K562 (cell line): ENCODE measurements around the gene GLRX. TPM values are rescaled to one million over a fixed set of nuclear protein-coding genes. Genes with fewer than 3 reads are reported as not detected.
A peak's percentile ranks its signal among the peaks of the same experiment; 100 is the strongest.

Experiments
- ASH1L ChIP-seq: fragments of 450-650 bp; IDR thresholded peaks from 2 replicates; pipeline ENCODE4 v1.6.1; 2018; ENCODE audit warnings: borderline replicate concordance, mild to moderate bottlenecking, low read depth; ENCODE audit not compliant: partially characterized antibody
- CBFA2T2 ChIP-seq: fragments of 450-650 bp; conservative IDR thresholded peaks from 2 replicates; pipeline ENCODE4 v1.6.1; 2017; ENCODE audit warnings: mild to moderate bottlenecking
- CREB3L1 ChIP-seq: fragments of 450-650 bp; IDR thresholded peaks from 2 replicates; pipeline ENCODE4 v1.6.1; 2014; ENCODE audit warnings: low read depth, mild to moderate bottlenecking, moderate library complexity, borderline replicate concordance
- HNRNPUL1 ChIP-seq: fragments of 200-400 bp; formaldehyde crosslinking; IDR thresholded peaks from 2 replicates; pipeline ENCODE4 v1.6.1; 2017; ENCODE audit warnings: low read length
- IRF1 ChIP-seq: sonication (generic); formaldehyde crosslinking; IDR thresholded peaks from 2 replicates; pipeline ENCODE4 v1.8.0; 2022; ENCODE audit warnings: missing genetic modification reagents, mild to moderate bottlenecking, borderline replicate concordance
- MAFF ChIP-seq: IDR thresholded peaks from 2 replicates; pipeline ENCODE4 v1.6.1; 2012; ENCODE audit warnings: low read length, improper control_type of control experiment
- NBN ChIP-seq: fragments of 450-650 bp; IDR thresholded peaks from 2 replicates; pipeline ENCODE4 v1.6.1; 2016; ENCODE audit warnings: low read depth, mild to moderate bottlenecking
- NCOA6 ChIP-seq: fragments of 450-650 bp; IDR thresholded peaks from 2 replicates; pipeline ENCODE4 v1.6.1; 2017; ENCODE audit warnings: mild to moderate bottlenecking
- PCBP1 ChIP-seq: fragments of 200-400 bp; formaldehyde crosslinking; IDR thresholded peaks from 2 replicates; pipeline ENCODE4 v1.6.1; 2018; ENCODE audit warnings: mild to moderate bottlenecking, low read depth, low read length; ENCODE audit not compliant: poor library complexity, severe bottlenecking
- STAT5B ChIP-seq: fragments of 250-450 bp; sonication (Bioruptor Pico); IDR thresholded peaks from 2 replicates; pipeline ENCODE4 v1.8.0; 2021; ENCODE audit warnings: mild to moderate bottlenecking, inconsistent platforms
- TCF7L2 ChIP-seq: fragments of 150-350 bp; IDR thresholded peaks from 2 replicates; pipeline ENCODE4 v1.6.1; 2016; ENCODE audit warnings: low read depth, mild to moderate bottlenecking, low read length, moderate library complexity
- ZBTB12 ChIP-seq: fragments of 250-450 bp; sonication (Bioruptor Pico); IDR thresholded peaks from 2 replicates; pipeline ENCODE4 v1.4.0; 2020
- ZC3H11A ChIP-seq: IDR thresholded peaks from 2 replicates; pipeline ENCODE4 v1.6.1; 2012; ENCODE audit warnings: low read depth, low read length, improper control_type of control experiment
- polyA plus RNA-seq, 8 experiments: library from polyadenylated mRNA; depleted of rRNA in 4 of 8; stranded (reverse) in 5 of 8; unstranded in 3 of 8; fragments of >200 nt; fragmentation: Nextera tagmentation in 2 of 8; fragmentation: Illumina TruSeq in 1 of 8; extraction: Ambion mirVana in 2 of 8; extraction: Trizol in 1 of 8; gene quantifications; 2 replicates each; pipeline versions ENCODE4 v1.2.1 to v1.2.3, GENCODE V29; 2011 to 2014; ENCODE audit warnings: inconsistent platforms in 1 of 8, missing spikeins in 1 of 8
- total RNA-seq, 7 experiments: library from RNA; depleted of rRNA in 6 of 7; stranded (reverse); fragments of >200 nt in 6 of 7; fragmentation: Illumina TruSeq in 2 of 7; extraction: Trizol in 2 of 7; gene quantifications; 2 replicates each; pipeline versions ENCODE4 v1.2.1 to v1.2.3, GENCODE V29; 2011 to 2021; ENCODE audit warnings: low replicate concordance in 1 of 7
- TF ChIP-seq, protein P1 (sequence below): fragments of 250-450 bp; sonication (Bioruptor Pico); IDR thresholded peaks from 2 replicates; pipeline ENCODE4 v1.8.0; 2021; ENCODE audit warnings: moderate library complexity, mild to moderate bottlenecking, inconsistent platforms
- TF ChIP-seq, protein P2 (sequence below): fragments of 250-450 bp; sonication (Bioruptor Pico); IDR thresholded peaks from 2 replicates; pipeline ENCODE4 v1.8.0; 2022; ENCODE audit warnings: moderate library complexity, mild to moderate bottlenecking, inconsistent platforms

The GLRX gene
- total and polyA plus RNA-seq, 9 of the 15 experiments (the other 6 are each of a cell fraction or from before 2014, with no cell fraction given) = 2.3 to 11.2 (median 4.6) TPM

GRCh38 chr5:95841914-95842812 is 19.6 kb upstream of the GLRX start (continued):
- TF ChIP-seq, protein P1, sequence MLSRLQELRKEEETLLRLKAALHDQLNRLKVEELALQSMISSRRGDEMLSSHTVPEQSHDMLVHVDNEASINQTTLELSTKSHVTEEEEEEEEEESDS (CRISPR knock-in tag) = no peak
- no peak for TF ChIP-seq STAT5B (CRISPR knock-in tag)
- no peak for TF ChIP-seq ZC3H11A
- peak; percentile 43; the same call in 1 of the 2 replicates for TF ChIP-seq MAFF
- TF ChIP-seq, protein P2, sequence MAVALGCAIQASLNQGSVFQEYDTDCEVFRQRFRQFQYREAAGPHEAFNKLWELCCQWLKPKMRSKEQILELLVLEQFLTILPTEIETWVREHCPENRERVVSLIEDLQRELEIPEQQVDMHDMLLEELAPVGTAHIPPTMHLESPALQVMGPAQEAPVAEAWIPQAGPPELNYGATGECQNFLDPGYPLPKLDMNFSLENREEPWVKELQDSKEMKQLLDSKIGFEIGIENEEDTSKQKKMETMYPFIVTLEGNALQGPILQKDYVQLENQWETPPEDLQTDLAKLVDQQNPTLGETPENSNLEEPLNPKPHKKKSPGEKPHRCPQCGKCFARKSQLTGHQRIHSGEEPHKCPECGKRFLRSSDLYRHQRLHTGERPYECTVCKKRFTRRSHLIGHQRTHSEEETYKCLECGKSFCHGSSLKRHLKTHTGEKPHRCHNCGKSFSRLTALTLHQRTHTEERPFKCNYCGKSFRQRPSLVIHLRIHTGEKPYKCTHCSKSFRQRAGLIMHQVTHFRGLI (CRISPR knock-in tag) = no peak
- TF ChIP-seq IRF1 (CRISPR knock-in tag) = no peak
- no peak for TF ChIP-seq NCOA6
- no peak for TF ChIP-seq ASH1L
- TF ChIP-seq PCBP1 = no peak
- no peak for TF ChIP-seq CREB3L1
- no peak for TF ChIP-seq CBFA2T2
- TF ChIP-seq ZBTB12 (CRISPR knock-in tag) = no peak
- TF ChIP-seq HNRNPUL1 = no peak
- no peak for TF ChIP-seq TCF7L2
- TF ChIP-seq NBN = no peak
